ENCODE measurements around the gene CELSR1.

CELSR1 gene, protein sequence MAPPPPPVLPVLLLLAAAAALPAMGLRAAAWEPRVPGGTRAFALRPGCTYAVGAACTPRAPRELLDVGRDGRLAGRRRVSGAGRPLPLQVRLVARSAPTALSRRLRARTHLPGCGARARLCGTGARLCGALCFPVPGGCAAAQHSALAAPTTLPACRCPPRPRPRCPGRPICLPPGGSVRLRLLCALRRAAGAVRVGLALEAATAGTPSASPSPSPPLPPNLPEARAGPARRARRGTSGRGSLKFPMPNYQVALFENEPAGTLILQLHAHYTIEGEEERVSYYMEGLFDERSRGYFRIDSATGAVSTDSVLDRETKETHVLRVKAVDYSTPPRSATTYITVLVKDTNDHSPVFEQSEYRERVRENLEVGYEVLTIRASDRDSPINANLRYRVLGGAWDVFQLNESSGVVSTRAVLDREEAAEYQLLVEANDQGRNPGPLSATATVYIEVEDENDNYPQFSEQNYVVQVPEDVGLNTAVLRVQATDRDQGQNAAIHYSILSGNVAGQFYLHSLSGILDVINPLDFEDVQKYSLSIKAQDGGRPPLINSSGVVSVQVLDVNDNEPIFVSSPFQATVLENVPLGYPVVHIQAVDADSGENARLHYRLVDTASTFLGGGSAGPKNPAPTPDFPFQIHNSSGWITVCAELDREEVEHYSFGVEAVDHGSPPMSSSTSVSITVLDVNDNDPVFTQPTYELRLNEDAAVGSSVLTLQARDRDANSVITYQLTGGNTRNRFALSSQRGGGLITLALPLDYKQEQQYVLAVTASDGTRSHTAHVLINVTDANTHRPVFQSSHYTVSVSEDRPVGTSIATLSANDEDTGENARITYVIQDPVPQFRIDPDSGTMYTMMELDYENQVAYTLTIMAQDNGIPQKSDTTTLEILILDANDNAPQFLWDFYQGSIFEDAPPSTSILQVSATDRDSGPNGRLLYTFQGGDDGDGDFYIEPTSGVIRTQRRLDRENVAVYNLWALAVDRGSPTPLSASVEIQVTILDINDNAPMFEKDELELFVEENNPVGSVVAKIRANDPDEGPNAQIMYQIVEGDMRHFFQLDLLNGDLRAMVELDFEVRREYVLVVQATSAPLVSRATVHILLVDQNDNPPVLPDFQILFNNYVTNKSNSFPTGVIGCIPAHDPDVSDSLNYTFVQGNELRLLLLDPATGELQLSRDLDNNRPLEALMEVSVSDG (N-terminal part only)

DNA sequence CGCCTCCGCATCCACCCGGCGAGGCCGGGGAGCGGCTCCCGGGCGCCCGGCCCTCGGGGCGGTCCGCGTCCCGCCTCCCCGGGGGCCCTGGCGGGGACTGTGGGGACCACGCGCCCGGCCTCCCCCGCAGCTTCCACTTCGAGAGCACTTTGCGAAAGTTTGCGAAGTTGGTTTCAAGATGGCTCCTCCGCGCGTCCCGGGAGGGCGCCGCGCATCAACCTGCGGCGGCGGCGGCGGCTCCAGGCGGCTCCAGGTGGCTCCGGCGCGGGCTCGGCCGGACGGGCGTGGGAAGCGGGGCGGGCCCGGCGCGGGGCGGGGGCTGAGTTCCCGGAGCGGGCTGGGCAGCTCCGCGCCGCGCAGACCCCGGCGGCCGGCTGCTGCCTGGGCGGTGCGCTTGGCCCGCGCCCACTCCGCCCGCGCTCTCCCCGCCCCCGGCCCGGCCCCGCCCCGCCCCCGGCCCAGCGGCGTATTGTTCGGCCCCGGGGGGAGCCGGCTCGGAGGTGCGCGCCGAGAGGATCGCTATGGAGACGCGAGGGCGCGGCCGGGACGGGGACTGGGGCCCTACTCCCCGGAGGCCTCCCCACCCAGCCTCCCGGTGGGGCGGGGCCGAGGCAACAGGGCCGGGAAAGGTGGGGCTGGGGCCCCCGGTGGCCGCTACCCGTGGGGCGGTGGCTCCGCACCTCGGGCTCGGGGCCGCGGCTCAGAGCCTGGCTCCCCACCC is at the start of gene CELSR1:
TSS of gene CELSR1 (minus strand) at position 396 of the 721 bp plus-strand sequence. CDS start 450 bp downstream, outside the sequence.
- DNase-seq (ENCODE audit: low spot score) = peak; percentile 87

DNA sequence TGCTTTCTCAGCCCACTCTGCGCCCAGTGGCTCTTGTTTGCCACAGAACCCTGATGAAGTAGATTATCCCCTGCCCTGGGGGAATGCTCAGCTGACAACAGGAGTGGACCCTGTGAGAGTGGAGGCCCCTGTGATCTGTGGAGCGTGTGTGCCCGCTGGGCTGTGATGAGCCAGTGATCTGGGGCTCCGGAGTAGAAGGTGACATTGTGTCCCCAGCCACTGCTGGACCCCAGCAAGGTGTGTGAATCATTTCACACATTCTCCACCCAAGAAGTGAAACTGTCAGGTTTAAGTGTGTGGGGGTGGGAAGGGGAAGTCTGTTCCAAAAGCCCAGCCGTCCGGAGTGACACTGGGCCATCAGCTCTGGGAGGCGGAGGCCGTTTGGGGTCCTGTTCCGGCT is 49.6 kb upstream of the CELSR1 start:
- no peak for DNase-seq (ENCODE audit: low spot score)

DNA sequence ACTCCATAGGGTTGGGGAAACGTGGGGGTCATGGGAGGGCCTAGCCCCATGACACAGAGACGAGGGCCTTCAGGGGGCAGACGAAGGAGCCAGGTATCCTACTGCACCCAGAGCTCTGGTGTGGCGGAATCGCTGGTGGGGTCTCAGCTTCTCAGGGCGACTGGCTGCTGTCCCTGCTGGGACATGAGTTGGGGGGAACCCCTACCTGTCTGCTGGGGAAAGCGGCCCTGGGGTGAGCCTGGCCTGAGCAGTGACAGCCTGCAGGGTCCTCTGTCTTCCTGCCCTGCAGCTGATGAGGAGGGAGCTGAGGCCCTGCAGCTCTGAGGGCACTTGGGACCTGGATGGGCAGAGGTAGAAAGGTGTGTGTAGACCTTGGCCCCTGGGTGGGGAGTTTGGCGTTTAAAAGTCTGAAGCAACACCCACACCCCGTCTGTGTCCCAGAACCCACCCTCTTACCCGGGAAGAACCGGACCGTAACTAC is 49.2 kb upstream of the CELSR1 start:
- DNase-seq (ENCODE audit: low spot score) = no peak

DNA sequence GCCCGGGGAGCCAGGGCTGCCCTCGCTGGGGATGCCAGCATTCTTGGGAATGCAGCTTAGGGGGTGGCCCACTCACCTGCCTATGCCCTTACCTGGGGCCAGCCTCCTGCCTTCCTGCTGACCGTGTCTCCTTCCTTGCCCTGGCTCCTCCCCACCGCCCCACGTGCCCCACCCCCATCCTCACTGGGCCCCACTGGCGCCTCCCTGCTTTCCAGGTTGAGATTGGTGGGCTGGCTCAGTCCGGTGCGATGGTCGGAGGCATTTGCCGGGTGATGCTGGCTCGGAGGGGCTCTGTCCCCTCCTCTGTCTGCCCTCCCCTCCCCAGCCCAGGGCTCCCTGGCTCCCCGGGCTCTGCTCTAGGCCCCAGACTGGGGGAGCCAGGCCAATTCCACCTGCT is 48.7 kb upstream of the CELSR1 start:
- DNase-seq (ENCODE audit: low spot score) = no peak

DNA sequence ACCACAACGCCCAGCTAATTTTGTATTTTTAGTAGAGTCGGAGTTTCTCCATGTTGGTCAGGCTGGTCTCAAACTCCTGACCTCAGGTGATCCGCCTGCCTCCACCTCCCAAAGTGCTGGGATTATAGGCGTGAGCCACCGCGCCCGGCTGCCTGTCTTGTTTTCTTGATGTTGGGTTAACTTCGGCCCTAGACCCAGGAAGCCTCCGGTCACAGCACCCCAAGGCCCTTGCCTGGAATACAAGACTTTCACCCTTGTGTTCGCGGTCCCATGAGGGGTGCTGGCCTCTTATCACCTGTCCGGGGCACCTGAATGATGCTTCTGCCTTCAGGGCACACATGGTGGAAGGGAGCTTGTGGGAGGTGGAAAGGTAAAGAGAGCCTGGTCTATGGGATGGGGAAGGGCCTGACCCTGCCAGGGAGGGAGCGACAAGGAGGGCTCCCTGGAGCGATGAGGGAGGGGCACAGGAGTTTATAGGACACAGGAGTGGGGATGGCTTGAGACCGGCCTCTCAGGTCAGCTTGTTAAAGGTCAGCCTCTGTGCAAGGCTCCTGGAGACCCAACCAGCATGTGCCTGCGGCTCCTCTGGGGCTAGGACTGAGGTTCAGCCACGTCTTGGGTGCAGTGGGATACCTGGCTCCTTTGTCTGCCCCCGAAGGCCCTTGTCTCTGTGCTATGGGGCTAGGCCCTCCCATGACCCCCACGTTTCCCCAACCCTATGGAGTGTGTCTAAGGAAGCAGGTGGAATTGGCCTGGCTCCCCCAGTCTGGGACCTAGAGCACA is 48.1 kb upstream of the CELSR1 start:
- DNase-seq (ENCODE audit: low spot score) = no peak

DNA sequence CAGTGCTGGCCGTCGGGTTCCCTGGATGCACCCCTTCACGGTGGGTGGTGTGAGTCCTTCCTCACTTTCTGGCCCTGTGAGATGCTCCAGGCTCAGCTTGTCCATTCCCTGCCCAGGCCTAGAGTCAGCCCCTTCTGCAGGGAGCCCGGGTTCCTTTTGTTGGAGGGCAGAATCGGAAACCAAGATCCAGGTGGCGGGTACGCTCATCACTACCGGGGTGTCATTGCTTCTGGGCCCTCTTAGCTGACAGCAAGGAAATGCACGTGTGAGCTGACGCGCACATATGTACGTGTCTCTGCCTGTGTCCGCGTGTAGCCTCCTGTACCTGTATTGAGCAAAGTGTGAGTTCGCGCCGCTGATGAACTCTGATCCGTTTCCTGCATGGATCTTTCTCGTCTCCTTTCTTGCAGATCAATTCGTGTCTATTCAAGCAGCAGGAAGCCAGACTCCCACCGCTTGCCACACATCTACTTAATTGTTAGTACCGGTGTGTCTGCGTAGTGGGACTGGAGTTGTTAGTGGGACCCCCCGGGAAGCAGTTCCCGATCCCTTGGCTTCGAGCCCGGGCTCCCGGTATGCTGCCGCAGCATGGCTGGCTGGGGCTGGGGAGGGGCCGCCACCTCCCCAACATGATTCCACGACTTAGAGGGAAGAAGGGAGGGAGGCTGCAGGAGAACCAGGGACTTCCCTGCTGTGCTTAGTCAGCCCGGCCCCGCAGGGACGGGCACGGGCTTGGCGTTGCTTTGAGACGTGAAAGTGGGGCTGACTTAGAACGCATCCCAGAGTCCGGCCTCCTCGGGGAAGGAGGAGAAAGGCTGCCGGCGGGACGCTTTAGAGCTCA is 46.9 kb upstream of the CELSR1 start:
- no peak for DNase-seq (ENCODE audit: low spot score)

DNA sequence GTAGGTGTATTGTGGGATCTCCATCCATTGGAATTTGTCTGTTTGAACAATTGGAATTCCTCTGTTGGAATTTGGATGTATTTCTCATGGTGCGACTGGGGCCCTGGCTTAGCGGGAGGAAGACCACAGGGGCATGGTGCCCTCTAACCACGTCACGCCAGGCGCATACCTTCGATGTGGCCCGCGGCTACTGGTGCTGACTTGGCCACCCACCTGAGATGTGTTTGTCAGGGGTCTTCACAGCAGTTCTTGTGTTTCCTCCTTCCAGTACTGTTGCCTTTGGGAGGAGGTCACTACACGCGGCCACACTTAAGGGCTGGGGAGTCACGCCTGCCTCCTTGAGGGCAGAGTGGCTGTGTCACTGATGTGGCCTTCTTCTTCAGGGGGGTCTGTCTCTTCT is 46.2 kb upstream of the CELSR1 start:
- DNase-seq (ENCODE audit: low spot score) = no peak

DNA sequence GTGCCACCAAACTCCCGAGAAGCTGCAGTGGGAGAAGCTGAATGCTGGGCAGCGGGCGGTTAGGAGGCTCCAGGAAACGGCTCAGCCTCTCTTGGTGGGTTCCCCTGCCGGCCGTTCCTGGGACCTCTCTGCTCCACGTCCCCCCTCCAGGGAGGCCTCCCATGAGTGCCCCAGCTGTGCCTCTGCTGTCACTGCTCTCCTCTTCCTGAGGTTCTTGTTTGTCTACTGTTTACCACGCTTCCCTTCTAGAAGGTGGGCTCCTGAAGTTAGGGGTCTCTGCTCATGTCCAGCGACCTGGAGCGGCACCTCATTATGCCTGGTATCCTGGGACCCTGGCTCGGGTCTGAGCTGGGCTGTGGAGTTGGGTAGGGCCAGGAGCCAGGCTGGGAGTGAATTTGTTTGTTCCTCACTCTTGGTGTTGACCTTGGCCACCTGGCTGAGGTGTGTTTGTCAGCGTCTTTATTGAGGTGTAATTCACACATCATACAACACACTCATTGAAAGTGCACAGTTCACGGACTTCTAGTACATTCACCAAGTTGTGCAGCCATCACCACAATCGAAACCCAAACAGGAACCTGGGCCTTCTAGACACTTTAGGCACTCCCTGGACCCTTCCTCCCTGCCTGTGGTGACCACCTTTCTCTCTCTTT is 45.0 kb upstream of the CELSR1 start:
- no peak for DNase-seq (ENCODE audit: low spot score)

DNA sequence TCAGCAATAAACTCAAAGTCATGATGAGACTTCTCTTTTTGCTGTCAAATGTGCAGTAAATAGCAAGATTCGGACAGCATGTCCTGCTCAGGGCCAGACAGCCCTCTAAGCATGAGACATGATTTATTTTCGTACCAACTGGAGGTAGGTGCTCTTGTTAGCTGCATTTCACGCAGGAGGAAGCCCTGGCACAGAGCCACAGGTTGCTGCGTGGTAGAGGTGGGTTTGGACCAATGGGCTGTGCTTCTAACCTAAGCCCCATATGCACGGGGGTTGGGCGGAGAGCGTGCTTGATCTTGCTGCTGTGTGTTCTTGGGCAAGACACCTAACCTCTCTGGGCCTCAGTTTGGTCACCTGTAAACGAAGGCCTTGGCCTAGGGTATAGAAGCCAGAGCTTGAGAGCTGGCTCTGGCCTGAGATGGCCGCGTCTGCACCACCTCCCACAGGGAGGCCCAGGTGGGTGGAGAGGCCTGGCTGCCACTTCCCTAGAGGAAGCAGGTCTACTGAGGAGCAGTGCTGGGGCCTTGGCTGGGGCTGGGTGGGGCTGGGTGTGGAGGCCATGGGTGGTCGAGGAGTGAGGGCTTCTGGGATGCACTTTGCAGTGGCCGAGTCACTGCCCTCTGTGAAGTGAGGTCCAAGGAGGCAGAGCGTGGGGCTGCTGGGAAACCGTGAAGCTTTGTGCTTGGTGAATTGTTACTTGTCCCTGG is 44.3 kb upstream of the CELSR1 start:
- DNase-seq (ENCODE audit: low spot score) = no peak

DNA sequence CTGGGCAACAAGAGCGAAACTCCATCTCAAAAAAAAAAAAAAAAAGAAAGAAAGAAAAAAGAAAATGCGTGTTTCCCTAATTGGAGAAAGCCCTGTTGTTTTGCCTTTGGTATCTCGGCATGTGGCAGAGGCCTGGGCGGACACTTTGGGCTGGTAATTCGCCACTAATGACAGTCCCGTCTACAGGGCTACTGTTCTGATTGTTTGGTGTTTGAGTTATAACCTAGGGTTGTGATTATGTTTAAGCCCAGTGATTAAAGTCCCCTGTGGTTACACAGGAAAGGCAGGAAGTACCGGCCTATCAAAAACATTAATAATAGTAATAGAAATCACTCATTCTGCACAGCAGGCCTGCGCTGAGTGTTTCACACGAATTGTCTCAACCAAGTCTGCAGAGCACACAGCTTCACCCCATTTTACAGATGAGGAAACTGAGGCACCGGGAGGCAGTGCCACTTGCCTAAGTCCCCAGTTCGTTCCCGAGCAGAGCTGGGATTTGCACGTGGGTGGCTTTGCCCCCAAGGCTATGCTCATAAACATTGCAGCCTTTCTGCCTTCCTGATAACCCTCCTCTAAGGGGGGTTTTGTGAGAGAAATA is 43.6 kb upstream of the CELSR1 start:
- no peak for DNase-seq (ENCODE audit: low spot score)

DNA sequence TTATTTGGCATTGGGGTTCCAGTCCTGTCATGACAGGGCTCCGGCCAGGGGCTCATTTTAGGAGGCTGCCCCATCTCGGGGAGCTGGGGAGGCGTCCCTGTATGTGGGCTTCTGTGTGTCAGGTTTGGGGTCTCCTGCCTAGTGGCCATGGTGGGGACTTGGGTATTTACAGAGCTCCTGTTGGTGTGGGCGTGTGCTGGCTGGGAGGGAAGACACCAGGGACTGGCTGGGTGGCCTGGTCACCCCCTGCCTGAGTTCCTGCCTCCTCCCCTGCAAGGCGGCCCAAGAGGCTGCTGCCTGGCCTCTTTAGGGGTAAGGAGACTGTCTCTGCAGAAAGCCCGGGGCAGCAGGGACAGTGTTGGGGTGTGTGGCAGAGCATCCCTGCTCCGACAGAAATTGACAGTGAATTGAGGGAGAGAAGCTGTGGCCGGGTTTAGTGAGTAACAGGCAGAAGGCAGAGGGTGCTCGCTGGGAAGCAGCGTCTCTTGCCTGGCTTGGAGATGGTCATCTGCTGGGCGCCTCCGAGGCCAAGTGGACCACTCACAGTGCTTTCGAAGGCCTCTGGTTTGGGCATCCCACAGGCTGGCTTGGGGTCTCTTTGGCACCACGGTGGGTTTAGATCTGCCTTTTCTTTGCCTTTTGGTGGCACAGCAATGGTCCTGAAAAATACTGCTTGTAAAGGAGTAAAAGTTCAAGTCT is 42.5 kb upstream of the CELSR1 start:
- DNase-seq (ENCODE audit: low spot score) = no peak

DNA sequence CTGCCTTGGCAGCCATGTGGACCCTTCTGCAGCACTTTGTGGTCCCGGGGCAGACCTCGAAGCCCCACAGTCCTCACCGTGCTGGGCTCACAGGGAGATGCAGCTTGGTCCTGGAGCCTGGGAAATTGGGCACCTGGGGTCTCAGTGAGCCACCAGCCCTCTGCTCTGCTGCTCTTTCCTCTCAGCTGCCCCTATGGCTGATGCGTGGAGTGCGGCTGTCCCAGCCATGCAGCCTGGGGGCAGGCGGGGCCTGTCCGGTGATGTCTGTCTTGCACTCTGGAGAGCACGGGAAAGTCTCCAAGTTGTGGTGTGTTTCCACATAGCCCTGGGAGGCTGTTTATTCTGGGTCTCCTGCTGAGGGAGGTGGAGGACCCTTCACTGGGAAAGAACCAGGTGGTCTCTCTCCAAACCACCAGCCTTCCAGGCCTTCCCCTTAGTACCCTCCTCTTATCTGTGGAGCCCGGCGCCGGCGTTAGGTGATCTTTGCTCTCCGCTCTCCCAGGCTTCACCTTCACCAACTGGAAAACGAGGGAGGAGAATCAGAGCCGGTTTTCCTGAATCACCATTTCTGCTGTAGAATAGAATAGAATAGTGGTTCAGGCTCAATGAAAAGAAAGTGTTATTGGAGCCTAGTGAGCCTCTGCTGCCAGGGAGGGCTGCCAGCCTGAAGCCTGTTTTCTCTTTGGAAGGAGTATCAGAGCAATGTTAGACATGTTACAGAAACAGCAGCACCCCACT is 41.6 kb upstream of the CELSR1 start:
- peak; percentile 70 for DNase-seq (ENCODE audit: low spot score)

DNA sequence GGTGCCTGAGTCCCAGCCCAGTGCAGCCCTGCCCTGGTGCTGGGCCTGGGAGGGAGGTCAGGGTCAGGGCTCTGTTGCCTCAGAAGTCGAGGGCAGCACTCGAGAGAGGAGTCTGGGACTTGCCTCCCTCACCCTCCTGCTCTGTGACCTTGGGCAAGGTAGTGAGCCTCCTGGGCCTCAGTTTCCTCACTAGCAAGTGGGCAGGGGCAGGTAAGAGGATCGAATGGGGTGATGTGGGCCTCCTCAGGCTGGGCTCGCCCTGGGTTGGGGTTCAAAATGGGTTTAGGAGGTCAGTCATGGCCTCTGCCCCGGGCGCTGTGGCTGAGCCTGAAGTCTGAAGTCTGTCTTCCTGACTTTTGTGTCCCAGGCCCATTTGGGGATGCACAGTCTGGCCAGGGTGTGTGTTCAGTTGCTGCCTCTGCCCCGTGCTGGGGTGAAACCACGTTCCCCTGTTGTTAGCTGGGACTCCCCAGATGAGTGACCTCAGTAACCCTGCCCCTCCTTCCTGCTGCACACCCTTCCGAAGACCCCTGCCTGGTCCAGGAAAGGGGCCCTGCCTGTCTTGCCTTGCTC is 40.9 kb upstream of the CELSR1 start:
- no peak for DNase-seq (ENCODE audit: low spot score)

DNA sequence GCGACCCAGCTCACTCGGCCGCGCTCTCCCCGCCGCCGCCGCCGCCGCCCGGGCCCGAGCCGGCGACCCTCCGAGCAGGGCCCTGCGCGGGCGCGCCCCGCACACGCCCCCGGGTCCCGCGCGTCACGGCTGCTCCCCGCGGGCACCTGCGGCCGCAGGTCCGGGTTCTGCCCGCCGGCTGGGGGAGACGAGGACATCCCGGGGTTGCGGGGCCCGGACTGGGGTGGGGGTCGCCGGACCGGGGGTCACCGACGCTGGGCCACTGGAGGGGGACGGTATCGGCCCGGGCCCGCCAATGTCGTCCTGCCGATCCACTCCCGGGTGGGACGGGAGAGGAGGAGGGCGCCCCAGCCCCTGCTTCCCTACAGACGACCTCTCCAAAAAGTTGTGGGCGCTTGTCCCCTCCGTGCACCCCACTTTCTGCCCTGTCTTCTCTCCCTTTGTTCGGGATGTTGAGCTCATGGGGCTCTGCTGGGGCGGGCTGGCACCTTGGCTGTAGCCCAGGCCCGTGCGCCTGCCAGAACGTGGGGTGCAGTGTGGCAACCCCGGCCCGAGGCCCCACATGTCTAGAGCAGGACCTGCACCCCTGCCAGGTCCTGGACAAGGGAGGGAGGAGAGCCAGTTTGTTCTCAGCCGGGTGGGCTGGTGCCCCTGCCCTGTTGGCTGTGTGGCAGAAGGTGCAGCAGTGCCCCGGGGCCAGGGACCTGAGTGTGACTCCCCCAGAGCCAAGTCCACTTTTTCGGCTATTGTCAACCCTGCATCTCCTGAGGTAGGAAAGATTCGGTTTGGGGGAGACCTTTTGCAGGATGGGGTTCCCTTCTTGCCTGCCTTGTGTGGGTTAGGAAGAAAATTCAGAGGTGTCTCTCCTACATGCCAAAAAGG is 40.2 kb upstream of the CELSR1 start:
- no peak for DNase-seq (ENCODE audit: low spot score)

DNA sequence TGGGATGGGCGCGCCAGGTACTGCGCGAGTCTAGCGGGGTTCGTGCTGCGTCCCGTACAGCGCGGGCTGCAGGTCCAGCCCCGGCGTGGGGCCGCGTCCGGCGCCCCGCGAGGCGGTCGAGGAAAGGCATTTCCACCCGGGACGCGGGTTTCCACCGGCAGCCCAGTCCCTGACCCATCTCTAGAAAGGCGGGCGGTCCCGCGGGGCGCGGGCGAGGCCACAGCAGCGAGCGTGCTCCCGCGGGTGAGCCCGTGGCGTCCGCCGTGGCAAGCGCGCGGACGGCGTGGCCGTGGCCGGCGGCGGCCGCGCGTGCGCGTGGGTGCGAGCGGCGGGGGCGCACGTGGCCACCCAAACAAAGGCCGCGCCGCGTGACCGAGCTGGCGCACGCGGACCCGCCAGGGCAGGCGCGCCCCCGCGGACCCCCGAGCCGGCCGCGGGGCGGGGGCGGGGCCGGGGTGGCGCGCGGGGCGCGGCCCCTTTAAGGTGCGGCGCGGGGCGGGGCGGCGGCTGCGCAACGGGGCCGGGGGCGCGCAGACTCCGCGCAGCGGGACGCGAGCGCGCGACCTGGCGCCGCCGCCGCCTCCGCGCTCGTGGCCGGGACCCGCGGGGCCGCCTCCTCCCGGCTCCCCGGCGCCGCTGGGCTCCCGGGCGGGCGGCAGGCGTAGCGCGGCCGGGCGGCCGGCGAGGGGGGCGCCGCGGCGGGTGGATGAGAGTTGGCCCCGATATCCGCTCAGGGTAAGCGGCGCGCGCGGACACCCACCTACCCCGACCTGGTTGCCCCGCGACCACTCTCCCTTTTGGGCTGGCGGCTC is 39.3 kb upstream of the CELSR1 start:
- DNase-seq (ENCODE audit: low spot score) = peak; percentile 74

All from HuH-7 (cell line).